ENCODE results near the gene SLC17A3. TPM values are rescaled to one million over a fixed set of nuclear protein-coding genes. Genes with fewer than 3 reads are reported as not detected.

SLC17A3 gene, protein sequence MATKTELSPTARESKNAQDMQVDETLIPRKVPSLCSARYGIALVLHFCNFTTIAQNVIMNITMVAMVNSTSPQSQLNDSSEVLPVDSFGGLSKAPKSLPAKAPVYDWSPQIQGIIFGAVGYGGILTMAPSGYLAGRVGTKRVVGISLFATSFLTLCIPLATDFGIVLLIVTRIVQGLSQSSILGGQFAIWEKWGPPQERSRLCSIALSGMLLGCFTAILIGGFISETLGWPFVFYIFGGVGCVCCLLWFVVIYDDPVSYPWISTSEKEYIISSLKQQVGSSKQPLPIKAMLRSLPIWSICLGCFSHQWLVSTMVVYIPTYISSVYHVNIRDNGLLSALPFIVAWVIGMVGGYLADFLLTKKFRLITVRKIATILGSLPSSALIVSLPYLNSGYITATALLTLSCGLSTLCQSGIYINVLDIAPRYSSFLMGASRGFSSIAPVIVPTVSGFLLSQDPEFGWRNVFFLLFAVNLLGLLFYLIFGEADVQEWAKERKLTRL
- not detected in 2 replicates for total RNA-seq
- long read RNA-seq, partial matches to known transcripts = 0 of 1 reads
- long read RNA-seq, other reads (novel, unspliced or antisense) = 0 of 1 reads

DNA sequence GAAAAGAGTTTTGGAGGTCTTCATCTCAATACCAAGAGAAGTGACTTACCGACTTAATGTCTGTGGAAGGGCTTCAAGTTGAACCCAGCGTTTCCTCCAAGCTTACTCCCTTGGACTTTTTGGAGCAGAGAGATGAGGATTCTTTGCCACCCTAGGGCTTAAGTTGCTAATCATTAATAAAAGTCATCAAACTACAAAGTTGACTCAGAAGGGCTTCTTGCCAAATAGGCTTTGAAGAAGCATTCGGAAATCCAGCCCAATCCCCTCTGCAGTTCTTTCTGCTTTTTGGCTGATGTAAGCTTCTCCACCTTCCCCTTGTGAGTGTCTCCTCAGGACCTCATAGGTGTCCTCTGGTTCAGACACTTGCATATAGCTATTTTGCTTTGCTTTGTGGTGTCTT, at the start of gene SLC17A3:
Gene SLC17A3 (minus strand): TSS at position 126 of the 400 bp plus-strand sequence. CDS start 5,856 bp downstream, outside the sequence.
- Mint-ChIP-seq H3K4me1 (ENCODE audit: unreplicated experiment) (no peaks in the 10 kb centered on the region), H3K27ac (ENCODE audit: unreplicated experiment) (no peak within 1 kb of the TSS), H3K9me3 (ENCODE audit: unreplicated experiment) (no peaks in the 10 kb centered on the region), H3K27me3 (ENCODE audit: unreplicated experiment) (peaks cover 19% of the 10 kb centered on the region), H3K36me3 (ENCODE audit: unreplicated experiment) (no peaks in the 10 kb centered on the region), H3K4me3 (ENCODE audit: unreplicated experiment) (no peak within 1 kb of the TSS)
- no peak for DNase-seq (ENCODE audit: extremely low spot score, unreplicated experiment)
- TF ChIP-seq, protein P1, sequence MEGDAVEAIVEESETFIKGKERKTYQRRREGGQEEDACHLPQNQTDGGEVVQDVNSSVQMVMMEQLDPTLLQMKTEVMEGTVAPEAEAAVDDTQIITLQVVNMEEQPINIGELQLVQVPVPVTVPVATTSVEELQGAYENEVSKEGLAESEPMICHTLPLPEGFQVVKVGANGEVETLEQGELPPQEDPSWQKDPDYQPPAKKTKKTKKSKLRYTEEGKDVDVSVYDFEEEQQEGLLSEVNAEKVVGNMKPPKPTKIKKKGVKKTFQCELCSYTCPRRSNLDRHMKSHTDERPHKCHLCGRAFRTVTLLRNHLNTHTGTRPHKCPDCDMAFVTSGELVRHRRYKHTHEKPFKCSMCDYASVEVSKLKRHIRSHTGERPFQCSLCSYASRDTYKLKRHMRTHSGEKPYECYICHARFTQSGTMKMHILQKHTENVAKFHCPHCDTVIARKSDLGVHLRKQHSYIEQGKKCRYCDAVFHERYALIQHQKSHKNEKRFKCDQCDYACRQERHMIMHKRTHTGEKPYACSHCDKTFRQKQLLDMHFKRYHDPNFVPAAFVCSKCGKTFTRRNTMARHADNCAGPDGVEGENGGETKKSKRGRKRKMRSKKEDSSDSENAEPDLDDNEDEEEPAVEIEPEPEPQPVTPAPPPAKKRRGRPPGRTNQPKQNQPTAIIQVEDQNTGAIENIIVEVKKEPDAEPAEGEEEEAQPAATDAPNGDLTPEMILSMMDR (IDR thresholded peaks at IDR 0.05) = no peak

DNA sequence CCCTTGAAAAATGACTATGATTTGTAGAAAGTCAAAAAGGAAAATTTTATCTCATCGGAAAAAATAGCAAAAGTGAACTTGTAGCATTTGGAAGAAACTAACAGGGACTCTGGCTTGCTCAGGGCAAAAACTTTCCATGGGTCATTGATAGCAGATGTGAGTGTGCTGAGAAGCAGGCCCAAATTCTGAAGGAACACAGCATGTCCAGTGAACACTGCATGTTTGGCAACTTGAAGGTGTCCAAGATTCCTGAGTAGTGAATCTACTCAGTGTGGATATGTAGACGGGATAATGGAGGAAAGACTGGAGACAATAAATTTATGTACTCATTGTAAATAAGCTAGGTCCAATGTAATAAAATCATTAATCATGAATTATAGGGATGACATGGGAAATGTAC, 48.3 kb upstream of the SLC17A3 start:
- peaks cover 18% of the 10 kb centered on the region for H3K27me3 Mint-ChIP-seq (ENCODE audit: unreplicated experiment)
- no peak overlapping the region for H3K4me3 Mint-ChIP-seq (ENCODE audit: unreplicated experiment)
- no peak for DNase-seq (ENCODE audit: extremely low spot score, unreplicated experiment)

DNA sequence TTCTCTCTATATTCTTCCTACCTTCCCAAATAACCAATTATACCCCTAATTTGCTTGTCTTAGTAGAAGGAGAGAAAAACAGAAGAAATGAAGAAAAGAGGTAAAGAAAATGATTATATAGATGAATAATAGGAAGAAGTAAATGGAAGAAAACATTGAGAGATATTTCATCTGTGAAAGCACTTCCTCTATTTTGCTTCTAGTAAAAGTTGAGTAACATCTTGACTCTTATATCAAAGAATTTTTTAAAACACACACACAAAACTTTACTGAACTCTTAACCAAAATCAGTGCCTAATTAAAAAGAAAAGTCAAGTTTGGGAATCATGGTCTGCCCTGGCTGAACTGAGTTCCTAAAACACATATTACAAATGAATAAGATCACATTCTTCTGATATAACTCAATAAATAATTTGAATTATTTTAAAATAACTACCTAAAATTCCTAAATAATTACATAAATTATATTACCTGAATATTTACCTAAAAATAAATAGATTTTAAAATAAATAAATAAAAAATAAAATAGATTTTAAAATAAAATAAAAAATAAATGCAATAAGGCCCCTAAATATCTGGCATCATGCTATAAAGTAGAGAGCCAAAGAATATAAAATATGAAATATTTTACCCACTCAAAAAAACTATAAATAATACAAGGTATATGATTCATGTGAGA, 47.6 kb upstream of the SLC17A3 start:
- no peak for DNase-seq (ENCODE audit: extremely low spot score, unreplicated experiment)
- H3K4me3 Mint-ChIP-seq (ENCODE audit: unreplicated experiment) = no peak overlapping the region
- H3K27ac Mint-ChIP-seq (ENCODE audit: unreplicated experiment) = no peak overlapping the region
- H3K36me3 Mint-ChIP-seq (ENCODE audit: unreplicated experiment) = no peaks in the 10 kb centered on the region
- H3K27me3 Mint-ChIP-seq (ENCODE audit: unreplicated experiment) = peaks cover 18% of the 10 kb centered on the region
- TF ChIP-seq, protein P1 (IDR thresholded peaks at IDR 0.05) = no peak
- H3K9me3 Mint-ChIP-seq (ENCODE audit: unreplicated experiment) = no peaks in the 10 kb centered on the region
- H3K4me1 Mint-ChIP-seq (ENCODE audit: unreplicated experiment) = no peaks in the 10 kb centered on the region

More for the DNA sequence above, 48.3 kb upstream of the SLC17A3 start:
- Mint-ChIP-seq H3K4me1 (ENCODE audit: unreplicated experiment) (no peaks in the 10 kb centered on the region), H3K36me3 (ENCODE audit: unreplicated experiment) (no peaks in the 10 kb centered on the region), H3K27ac (ENCODE audit: unreplicated experiment) (no peak overlapping the region), H3K9me3 (ENCODE audit: unreplicated experiment) (no peaks in the 10 kb centered on the region)
- TF ChIP-seq, protein P1 (IDR thresholded peaks at IDR 0.05) = no peak

DNA sequence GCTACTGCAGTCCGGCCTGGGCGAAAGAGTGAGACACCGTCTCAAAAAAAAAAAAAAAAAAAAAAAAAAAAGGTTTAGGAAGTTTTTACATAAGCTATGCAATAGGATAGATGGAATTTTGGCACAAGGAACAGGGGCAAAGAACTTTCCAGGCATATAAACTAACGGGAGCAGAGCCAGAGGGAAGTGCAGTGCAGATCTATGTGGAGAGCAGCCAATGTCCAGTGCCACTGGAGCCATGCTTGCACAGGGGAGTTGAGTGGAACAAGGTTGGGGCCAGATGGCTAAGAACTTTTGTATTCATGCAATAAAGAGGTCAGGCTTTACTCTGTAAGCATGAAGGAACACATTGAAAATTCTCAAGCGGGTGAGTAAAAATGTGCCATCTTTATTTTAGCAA, 45.6 kb upstream of the SLC17A3 start:
- H3K9me3 Mint-ChIP-seq (ENCODE audit: unreplicated experiment) = no peaks in the 10 kb centered on the region
- H3K27ac Mint-ChIP-seq (ENCODE audit: unreplicated experiment) = no peak overlapping the region
- no peaks in the 10 kb centered on the region for H3K4me1 Mint-ChIP-seq (ENCODE audit: unreplicated experiment)
- H3K4me3 Mint-ChIP-seq (ENCODE audit: unreplicated experiment) = no peak overlapping the region
- DNase-seq (ENCODE audit: extremely low spot score, unreplicated experiment) = no peak
- no peaks in the 10 kb centered on the region for H3K36me3 Mint-ChIP-seq (ENCODE audit: unreplicated experiment)
- TF ChIP-seq, protein P1 (IDR thresholded peaks at IDR 0.05) = no peak
- H3K27me3 Mint-ChIP-seq (ENCODE audit: unreplicated experiment) = peaks cover 21% of the 10 kb centered on the region

Data from osteocyte (in vitro differentiated cells).